Measurements from ENCODE around the gene RBBP6.

Gene RBBP6

DNA sequence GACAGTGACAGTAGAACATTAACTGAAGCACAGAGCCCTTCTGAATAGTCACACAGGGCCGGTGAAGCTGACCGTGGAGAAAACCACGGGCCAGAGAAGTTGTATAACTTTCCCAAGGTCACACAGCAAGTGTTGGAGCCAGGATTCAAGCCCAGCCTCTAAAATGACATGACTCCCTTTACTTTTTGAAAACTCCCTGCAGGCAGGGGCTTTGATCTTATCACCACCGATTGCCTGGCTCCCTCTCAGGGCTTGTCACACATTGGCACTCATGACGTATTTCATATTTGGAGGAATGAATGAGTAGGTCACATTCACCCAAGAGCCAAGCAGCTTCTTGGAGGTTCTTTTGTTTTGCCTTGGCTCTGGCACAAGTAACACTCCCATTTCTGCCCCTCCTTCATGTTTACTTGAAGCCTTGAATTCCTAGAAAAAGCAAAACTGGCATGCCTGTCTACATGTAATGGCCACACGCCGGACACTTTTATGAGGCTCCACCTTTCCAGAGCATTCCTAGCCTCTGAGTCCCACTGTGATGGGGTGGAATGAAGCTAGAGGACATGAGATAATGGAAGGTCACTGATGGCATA, 13.3 kb upstream of the RBBP6 start:
- no peak for DNase-seq

DNA sequence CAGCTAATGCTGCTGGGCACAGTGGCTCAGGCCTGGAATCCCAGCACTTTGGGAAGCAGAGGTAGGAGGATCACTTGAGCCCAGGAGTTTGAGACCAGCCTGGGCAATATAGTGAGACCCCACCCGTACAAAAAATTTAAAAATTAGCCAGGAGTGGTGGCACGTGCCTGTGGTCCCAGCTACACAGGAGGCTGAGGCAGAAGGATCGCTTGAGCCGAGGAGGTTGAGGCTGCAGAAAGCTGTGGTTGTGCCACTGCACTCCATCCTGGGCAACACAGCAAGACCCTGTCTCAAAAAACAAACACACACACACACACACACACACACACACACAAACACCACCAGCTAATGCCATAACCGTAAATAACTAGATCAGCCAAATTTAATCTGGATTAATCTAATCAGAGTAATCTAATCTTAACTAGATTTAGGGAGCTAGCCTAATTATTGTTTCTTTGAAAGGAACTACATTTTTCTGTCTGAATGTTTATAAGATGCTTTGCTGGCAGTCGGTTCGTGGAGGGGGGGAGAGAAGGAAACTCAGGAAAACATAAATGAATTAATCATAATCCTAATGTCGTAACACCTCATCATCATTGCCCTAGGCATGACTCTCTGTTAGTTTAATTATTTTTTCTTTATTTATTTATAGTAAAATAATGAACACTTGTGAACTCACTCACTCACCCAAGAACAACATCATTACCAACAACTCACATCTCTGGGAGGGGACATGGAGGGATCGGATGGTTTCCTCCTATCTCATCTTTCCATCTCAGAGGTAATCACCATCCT, 12.5 kb upstream of the RBBP6 start:
- no peak for DNase-seq

DNA sequence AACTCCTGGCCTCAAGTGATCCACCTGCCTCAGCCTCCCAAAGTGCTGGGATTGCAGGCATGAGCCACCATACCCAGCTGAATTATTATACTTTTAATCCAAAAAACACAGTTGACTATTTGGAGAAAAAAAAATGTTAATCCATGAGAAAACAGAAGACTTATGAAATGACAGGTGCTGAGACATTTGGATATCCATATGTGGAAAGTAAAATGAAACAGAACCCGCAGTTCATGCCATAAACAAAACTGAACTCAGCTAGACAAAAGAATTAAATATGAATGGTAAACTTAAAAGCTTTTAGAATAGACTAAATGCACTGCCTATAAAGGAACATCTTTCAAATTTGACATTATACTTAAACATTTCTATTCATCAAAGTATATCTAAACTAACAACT, 8.2 kb upstream of the RBBP6 start:
- no peak for DNase-seq

DNA sequence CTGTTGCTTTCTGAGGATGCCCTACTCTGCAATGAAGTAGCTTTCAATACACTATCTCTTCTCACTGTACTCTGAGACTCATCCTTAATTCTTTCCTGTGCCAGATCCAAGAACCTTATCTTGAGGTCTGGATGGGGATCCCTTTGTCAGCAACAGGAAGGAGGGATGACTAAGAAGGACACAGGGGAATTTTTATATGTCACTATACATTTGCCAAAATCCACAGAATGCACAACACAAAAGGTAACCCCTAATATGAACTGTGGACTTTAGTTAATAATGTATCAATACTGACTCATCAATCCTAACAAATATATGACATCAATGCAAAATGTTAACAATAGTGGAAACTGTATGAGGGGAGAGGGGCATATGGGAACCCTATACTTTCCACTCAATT, 4.7 kb upstream of the RBBP6 start:
- DNase-seq = no peak

DNA sequence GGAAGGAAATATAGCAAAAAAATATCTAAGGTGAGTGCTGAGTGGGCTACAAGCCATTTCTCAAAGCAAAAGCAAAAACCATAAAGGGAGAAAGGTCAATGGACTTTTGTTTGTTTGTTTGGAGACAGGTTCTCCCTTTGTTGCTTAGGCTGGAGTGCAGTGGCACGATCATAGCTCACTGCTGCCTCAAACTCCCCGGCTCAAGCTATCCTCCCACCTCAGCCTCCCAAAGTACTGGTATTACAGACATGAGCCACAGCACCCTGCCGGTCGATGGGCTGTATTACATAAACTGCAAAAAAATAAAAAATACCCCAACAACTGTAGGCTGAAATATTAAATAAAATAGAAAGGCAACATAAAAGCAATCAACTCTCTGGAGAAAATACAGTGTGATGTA, 3.5 kb upstream of the RBBP6 start:
- no peak for DNase-seq

DNA sequence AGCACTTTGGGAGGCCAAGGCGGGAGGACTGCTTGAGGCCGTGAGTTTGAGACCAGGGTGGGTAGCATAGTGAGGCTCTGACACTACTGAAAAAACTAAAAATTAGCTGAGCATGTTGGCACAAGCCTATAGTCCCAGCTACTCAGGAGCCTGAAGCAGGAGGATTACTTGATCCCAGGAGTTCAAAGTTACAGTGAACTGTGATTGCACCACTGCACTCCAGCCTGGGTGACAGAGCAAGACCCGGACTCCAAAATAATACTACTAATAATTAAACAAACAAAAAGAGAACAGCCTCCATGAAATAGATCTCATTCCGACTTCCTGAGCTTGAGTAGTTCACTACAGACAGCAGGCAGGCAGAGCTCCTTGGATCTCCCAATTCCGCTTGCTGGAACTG, 2.7 kb upstream of the RBBP6 start:
- no peak for DNase-seq

DNA sequence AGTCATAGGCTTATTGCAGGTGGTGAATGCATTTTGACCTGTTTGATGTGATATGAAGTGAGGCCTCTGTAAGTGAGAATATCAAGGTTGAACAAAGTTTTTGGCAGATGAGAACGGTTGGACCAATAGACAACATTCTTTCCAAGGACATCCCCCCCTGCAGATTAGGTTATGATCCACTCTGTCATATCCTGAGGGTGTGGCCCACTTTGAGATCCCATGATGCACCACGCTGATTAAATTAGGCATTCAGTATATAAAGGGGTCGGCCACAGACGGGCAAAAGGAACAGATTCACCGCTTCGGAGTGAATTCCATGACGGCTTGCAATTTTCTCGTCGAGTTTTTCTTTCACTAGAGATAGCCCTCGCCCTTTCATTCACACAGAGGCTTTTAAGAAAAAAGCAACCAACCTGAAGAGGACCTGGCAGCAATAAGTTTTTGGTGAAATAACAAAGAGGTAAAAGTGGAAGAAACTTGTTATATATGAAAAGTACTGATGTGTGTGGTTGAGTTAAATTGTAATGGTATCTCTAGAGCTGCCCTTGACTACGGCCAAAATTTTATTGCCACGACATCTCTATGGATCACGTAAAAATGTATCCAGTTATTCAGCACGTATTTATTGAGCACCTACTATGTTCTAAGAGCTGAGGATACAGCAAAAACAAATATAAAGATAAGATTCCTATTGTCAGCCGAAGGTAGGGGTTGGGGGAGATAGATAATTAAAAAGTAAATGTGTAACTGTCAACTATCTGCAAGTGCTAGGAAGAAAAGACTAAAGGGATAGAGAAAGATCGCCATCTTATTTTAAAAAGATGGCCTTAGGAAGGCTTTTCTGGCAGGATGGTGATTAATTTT, 1.7 kb upstream of the RBBP6 start:
- DNase-seq = no peak

DNA sequence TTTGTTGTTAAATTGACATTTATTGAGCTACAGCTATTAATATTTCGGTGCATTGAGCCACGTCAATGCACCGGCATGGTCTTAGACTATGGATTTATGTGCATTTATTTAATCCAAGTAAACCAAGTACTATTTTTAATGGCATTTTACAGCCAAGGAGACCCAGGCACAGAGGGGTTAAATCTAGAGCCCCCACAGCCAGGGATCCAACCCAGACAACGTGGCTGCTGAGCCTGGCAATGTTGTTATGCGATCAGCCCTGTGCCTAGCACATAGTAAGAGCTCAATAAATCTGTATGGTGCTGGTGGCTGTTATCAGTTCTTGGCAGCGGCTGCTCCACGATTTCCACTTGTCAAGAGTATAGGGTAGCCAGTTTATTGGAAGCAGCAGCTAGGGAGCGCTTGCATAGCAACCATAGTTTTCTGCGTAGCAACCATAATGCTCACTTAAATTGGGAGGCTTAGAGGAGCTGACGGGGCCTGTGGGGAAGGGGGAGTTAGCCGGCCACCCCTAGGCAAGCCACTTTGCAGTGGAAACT, 541 bp upstream of the RBBP6 start:
- no peak for DNase-seq

DNA sequence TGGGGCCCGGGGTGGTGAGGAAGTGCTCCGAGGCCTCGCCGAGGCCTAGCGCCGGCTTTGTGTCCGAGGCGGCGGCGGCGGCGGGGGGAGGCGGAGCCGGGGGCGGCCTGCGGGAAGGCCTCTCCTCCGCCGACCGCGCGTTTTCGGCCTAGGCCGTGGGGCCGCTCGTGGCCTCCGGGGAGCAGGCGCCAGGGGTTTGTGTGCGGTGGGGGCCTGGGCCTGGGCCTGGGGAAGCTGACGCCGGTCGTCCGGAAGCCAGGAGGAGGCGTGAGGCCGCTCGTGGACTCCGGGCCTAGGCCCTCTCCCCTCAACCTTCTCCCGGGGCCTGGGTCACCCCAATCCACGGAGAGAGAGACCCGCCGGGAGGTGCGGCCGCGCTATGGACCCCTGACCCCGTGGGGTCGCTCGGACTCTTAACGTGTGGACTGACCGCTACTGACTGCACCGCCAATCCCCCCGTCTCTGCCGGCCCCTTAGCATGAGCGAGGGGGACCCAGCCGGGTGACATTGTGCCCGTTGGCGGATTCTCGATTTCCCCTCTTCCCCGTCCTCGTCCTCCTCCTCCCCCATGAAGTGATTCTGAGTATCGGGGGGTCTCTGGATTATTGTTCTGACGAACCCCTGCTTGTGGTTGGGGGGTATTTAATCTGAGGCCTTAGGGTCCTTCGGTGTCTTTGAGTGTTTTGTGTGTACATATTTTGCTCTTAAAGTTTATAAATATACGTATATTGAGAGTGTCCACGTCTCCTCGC, 660 bp downstream of the RBBP6 start:
- DNase-seq = peak; percentile 50

DNA sequence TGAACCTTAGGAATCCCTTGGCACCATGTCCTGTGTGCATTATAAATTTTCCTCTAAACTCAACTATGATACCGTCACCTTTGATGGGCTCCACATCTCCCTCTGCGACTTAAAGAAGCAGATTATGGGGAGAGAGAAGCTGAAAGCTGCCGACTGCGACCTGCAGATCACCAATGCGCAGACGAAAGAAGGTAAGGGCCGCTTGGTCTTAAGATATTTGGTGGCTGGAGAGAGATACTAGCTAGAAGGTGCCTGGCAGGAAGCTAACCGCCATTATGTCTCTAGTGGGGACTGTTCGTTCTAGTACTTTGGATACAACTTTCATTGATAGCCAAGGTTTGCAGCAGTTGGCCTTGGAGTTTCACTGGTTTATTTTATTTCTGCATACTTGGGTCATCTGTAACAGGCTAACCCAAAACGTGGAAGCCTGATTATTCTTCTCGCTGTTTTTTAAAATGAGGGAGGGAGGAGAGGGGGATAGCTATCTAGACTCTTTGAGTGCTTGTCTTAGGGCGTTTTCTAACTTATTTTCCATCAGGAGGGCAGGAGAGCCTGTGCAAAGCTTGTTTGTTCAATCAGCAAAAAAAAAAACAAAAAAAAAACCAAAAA, 1.3 kb downstream of the RBBP6 start:
- no peak for DNase-seq

DNA sequence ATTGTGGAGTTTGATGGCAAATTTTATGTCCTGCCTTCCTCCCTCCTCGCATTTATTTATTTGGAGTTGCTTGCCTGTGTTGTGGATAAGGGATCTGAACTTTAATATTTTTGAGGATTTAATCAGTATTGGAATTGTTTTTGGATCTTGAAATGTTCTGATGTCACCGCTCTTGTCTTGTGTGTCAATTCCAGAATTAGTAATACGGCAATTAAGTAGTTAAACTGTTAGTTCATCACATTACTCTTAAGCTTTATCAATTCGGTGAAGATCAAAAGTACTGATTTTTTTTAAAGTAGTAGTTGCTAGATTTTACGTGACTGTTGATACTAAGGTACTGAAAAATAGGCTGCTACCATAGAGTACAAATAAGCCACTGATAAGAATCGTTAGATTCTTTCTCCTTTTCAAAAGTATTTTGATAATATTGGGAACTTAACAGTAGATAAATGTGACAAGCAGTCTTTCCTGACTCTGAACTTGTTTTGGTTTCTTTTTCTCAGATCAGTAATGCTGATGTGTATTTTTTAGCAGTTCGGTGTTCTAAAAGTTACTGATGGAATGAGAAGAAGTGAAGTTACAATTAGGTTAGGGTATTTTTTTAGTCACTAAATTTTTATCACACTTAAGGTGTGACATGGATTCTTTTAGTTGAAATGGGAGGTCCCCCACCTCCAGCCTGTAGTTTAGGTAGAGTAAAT, 2.0 kb downstream of the RBBP6 start:
- no peak for DNase-seq

DNA sequence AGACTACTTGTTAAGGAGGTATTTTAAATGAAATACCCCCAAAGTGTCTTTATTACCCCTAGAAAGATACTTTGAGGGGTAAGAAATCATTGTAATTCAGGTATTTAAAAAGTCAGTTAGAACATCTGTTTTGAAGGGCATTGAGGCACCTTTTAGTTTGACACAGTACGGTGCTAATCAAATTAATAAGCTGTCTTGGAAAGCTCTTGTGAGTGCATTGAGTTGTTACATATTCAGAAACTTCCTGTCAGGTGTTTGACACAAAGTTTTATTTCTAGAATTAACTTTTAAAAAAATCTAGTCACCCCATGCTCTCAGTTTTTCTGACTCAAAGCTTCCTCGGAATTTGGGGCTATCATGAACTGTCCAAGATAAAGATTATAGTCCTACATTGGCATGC, 4.6 kb downstream of the RBBP6 start:
- no peak for DNase-seq

DNA sequence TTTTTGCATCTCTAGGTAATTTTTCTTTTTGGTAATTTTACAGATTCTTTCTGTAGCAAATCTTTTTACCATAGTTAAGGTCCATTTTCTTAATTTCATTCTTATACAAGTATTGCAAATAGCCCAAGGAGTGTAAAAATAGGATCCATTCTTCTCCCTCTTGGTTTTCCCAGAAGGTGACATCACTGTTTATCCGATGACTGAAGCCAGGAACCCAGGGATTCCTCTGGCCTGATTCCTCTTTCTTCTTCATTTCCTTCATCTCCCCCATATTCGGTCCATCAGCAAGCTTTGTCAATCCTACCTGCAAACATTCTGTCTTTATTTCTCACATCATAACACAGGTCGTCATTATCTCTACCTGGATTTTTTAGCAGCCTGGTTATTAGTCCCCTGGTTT, 5.3 kb downstream of the RBBP6 start:
- DNase-seq = no peak

DNA sequence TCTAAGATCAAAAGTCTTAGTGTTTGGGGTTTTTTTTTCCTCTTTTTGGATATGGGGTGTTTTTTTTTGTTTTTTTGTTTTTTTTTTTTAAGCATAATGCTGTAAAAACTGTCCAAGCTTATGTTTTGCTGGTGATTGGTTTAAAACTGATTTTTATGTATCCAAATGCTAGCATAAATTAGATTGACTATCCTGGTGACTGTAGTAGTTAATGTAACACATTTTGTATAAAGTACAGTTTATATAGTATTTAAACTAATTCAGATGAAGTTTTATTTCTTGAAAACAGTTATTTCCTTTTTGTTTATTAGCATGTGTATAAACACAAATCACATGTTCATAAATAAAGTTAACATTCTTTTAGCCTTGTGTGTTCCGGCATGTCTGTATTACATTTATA, 10.9 kb downstream of the RBBP6 start:
- no peak for DNase-seq

DNA sequence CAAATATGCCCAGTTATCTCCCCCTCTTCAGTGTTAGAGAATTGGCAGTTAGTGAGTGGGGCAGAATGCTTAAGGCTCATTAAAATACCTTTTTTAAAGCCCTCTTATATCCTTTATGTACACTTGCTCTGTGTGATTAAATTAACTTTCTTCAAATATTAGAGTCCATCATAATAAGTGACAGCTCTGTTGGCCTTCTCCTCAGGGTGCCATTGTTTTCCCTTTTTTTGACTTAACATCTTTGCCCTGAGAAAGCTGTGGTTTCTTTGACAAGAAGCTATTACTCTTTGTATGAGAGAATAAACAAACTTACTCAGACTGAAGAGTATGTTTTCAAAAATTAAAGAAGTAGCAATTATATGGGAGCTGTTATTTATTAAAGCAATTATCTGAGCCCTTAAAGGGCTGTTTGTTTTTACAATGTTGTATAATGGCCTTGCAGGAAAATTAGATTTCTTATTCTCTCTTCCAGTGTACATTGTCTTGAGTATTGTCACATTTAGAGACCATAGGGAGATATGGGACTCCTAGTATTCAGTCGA, 13.4 kb downstream of the RBBP6 start:
- no peak for DNase-seq

DNA sequence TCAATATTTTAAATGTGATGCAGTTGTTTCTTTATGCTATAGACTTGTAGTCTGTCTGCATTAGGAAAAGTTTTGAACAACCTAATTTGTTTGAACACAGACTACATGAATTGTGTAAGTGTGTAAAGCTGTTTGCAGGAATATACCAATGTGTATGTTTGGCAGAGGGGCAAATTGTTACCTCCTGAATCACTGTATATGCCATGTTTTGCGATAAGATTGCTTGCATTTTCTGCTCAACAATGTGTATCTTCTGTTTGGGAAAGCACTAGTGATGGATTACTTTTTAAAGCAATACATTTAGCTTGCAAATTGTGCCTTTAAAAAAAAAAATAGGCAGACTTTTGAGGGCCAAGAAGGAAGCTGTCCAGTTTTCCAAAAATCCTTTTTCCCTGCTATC, 14.6 kb downstream of the RBBP6 start:
- DNase-seq = no peak

DNA sequence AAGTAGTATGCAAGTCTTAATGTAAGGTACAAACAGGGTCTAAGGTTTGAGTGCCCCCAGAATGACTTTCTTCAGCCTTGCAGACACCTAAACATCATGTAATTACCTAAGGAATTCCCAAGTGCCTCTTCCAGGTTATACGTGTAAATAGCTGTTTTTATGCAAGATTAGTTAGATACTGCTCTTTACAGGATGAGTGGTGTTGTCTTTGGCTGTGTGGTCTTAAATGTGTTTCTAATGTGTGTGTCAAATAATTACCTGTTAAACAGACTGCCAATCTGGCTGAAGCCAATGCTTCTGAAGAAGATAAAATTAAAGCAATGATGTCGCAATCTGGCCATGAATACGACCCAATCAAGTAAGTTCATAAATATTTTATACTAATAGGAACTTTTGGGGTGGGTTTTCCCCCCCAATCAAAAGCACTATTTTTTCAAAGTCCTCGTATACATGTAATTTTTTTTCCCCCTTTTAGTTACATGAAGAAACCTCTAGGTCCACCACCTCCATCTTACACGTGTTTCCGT, 16.0 kb downstream of the RBBP6 start:
- DNase-seq = no peak

DNA sequence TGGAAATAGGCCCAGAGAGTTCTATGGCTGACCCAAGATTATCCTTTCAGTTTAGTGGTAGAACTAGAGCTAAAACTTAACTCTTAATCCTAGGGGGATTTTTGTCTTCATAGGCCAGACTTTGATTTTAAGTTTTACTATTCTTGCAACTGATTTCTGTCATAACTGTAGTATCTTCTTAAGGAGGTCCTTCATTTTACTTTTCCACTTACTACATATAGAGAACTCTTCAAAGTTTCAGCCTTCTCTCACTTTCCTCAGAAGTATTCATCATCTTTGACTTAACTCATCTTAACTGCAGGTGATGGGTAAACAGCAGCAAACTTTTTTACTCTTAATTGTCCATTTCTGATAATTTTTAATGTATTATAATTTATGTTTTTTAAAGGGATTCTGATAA, 23.4 kb downstream of the RBBP6 start:
- no peak for DNase-seq

DNA sequence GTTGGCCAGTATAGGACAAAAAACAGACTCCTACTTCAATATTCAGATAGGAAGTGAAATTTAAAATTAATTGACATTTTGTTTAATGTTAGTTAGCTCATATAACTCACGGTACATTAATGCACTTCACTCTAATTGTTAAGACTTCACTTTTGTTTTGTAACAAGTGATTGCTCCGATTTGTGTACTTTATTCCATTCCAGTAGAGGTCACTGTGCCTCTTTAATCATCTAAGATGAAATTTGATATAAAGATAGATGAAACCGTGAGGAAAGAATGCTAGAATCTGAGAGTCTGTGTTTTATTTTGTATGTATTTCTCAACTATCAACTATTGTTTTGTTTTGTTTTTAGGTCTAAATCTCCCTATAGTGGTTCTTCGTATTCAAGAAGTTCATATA, 29.0 kb downstream of the RBBP6 start:
- DNase-seq = no peak

DNA sequence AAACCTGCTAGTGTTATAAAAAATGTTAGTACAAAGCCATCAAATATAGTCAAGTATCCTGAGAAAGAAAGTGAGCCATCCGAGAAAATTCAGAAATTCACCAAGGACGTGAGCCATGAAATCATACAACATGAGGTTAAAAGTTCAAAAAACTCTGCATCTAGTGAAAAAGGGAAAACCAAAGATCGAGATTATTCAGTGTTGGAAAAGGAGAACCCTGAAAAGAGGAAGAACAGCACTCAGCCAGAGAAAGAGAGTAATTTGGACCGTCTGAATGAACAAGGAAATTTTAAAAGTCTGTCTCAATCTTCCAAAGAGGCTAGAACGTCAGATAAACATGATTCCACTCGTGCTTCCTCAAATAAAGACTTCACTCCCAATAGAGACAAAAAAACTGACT, 31.7 kb downstream of the RBBP6 start:
- no peak for DNase-seq

DNA sequence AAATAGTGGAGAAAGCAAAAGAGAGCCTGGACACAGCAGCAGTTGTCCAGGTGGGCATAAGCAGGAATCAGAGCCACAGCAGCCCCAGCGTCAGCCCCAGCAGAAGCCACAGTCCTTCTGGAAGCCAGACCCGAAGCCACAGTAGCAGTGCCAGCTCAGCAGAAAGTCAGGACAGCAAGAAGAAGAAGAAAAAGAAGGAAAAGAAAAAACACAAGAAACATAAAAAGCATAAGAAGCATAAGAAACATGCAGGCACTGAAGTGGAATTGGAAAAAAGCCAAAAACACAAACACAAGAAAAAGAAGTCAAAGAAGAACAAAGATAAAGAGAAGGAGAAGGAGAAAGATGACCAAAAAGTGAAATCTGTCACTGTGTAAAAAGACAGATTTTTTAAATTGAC, 32.7 kb downstream of the RBBP6 start:
- no peak for DNase-seq
